H9 (cell line): ENCODE results near the gene JMJD1C. TPM values are rescaled to one million over a fixed set of nuclear protein-coding genes. Genes with fewer than 3 reads are reported as not detected.

ENCODE experiments used
- DNase-seq: peaks from one replicate; pipeline ENCODE4 v3.0.0-alpha.2; 2017
- H2AFZ ChIP-seq: one replicate; pipeline ENCODE4 v1.6.1; 2013; ENCODE audit warnings: mild to moderate bottlenecking, low read length, control low read depth, moderate library complexity
- H2AK5ac ChIP-seq: 2 replicates; pipeline ENCODE4 v1.6.1; 2013; ENCODE audit warnings: low read length, control low read depth, mixed read lengths; ENCODE audit not compliant: insufficient read length
- H2BK120ac ChIP-seq: one replicate; pipeline ENCODE4 v1.6.1; 2013; ENCODE audit warnings: low read depth, mild to moderate bottlenecking, low read length, control low read depth, inconsistent platforms; ENCODE audit not compliant: poor library complexity, severe bottlenecking
- H2BK12ac ChIP-seq: 2 replicates; pipeline ENCODE4 v1.6.1; 2013; ENCODE audit warnings: low read length, control low read depth, mixed read lengths, low read depth; ENCODE audit not compliant: insufficient read length
- H2BK15ac ChIP-seq: 2 replicates; pipeline ENCODE4 v1.6.1; 2013; ENCODE audit warnings: low read depth, low read length, control low read depth
- H2BK20ac ChIP-seq: one replicate; pipeline ENCODE4 v1.6.1; 2013; ENCODE audit warnings: low read depth, mild to moderate bottlenecking, low read length, control low read depth, inconsistent platforms; ENCODE audit not compliant: poor library complexity, severe bottlenecking
- H2BK5ac ChIP-seq: 2 replicates; pipeline ENCODE4 v1.6.1; 2013; ENCODE audit warnings: low read length, control low read depth, mixed read lengths; ENCODE audit not compliant: insufficient read length
- H3K14ac ChIP-seq: 2 replicates; pipeline ENCODE4 v1.6.1; 2013; ENCODE audit warnings: low read length, control low read depth; ENCODE audit not compliant: insufficient read depth
- H3K18ac ChIP-seq: 2 replicates; pipeline ENCODE4 v1.6.1; 2013; ENCODE audit warnings: low read depth, mild to moderate bottlenecking, mixed read lengths, low read length, control low read depth; ENCODE audit not compliant: insufficient read length
- H3K23ac ChIP-seq: 2 replicates; pipeline ENCODE4 v1.6.1; 2013; ENCODE audit warnings: low read length, control low read depth, mixed read lengths, low read depth; ENCODE audit not compliant: insufficient read length
- H3K23me2 ChIP-seq: 2 replicates; pipeline ENCODE4 v1.6.1; 2013; ENCODE audit warnings: low read depth, mild to moderate bottlenecking, mixed read lengths, low read length, control low read depth; ENCODE audit not compliant: insufficient read length, poor library complexity, severe bottlenecking
- H3K27ac ChIP-seq: 2 replicates; pipeline ENCODE4 v1.5.1; 2013; ENCODE audit warnings: low read length, control low read depth, mixed read lengths, low read depth; ENCODE audit not compliant: insufficient read length
- H3K27me3 ChIP-seq: 2 replicates; pipeline ENCODE4 v1.6.1; 2013; ENCODE audit warnings: low read length, control low read depth, inconsistent platforms; ENCODE audit not compliant: insufficient read depth
- H3K4ac ChIP-seq: 2 replicates; pipeline ENCODE4 v1.6.1; 2013; ENCODE audit warnings: low read depth, mild to moderate bottlenecking, control low read depth, inconsistent platforms, low read length, moderate library complexity
- H3K4me1 ChIP-seq: 2 replicates; pipeline ENCODE4 v1.6.1; 2013; ENCODE audit warnings: low read length, control low read depth, inconsistent platforms; ENCODE audit not compliant: insufficient read depth
- H3K4me2 ChIP-seq: 2 replicates; pipeline ENCODE4 v1.6.1; 2013; ENCODE audit warnings: low read length, control low read depth, mixed read lengths; ENCODE audit not compliant: insufficient read length, insufficient read depth
- H3K56ac ChIP-seq: 2 replicates; pipeline ENCODE4 v1.6.1; 2013; ENCODE audit warnings: low read depth, mild to moderate bottlenecking, mixed read lengths, low read length, control low read depth; ENCODE audit not compliant: insufficient read length
- H3K79me1 ChIP-seq: 2 replicates; pipeline ENCODE4 v1.6.1; 2013; ENCODE audit warnings: low read depth, mild to moderate bottlenecking, moderate library complexity, low read length, control low read depth, inconsistent platforms; ENCODE audit not compliant: insufficient read depth, poor library complexity, severe bottlenecking
- H3K79me2 ChIP-seq: 2 replicates; pipeline ENCODE4 v1.6.1; 2013; ENCODE audit warnings: low read length, control low read depth, inconsistent platforms; ENCODE audit not compliant: insufficient read depth
- H3K9ac ChIP-seq: 2 replicates; pipeline ENCODE4 v1.6.1; 2013; ENCODE audit warnings: low read length, control low read depth, mixed read lengths; ENCODE audit not compliant: insufficient read length; ENCODE audit errors: extremely low read depth
- H3K9me3 ChIP-seq: one replicate; pipeline ENCODE4 v1.6.1; 2013; ENCODE audit warnings: low read depth, low read length, inconsistent platforms; ENCODE audit not compliant: control insufficient read depth
- H3T11ph ChIP-seq: one replicate; pipeline ENCODE4 v1.6.1; 2013; ENCODE audit warnings: mild to moderate bottlenecking, low read length, control low read depth, inconsistent platforms
- H4K20me1 ChIP-seq: one replicate; pipeline ENCODE4 v1.6.1; 2013; ENCODE audit not compliant: control insufficient read depth, insufficient read length, insufficient read depth
- H4K5ac ChIP-seq: 2 replicates; pipeline ENCODE4 v1.6.1; 2013; ENCODE audit warnings: low read depth, mild to moderate bottlenecking, mixed read lengths, low read length, control low read depth; ENCODE audit not compliant: insufficient read length
- H4K8ac ChIP-seq: replicated peaks from 2 replicates; pipeline ENCODE4 v1.6.1; 2013; ENCODE audit warnings: low read length, control low read depth, mixed read lengths, low read depth; ENCODE audit not compliant: insufficient read length
- H4K91ac ChIP-seq: 2 replicates; pipeline ENCODE4 v1.6.1; 2013; ENCODE audit warnings: low read depth, mild to moderate bottlenecking, moderate library complexity, mixed read lengths, low read length, control low read depth; ENCODE audit not compliant: insufficient read length
- H3K27ac Mint-ChIP-seq, 3 experiments: 2 replicates in 2 of 3; 3 replicates in 1 of 3; pipeline ENCODE4 v1.8.0; 2020 to 2021; ENCODE audit warnings: mixed read lengths in 3 of 3, mild to moderate bottlenecking in 1 of 3, moderate library complexity in 1 of 3
- H3K27me3 Mint-ChIP-seq: 2 replicates; pipeline ENCODE4 v1.8.0; 2021; ENCODE audit warnings: low read depth, mild to moderate bottlenecking, moderate library complexity, mixed read lengths
- H3K36me3 Mint-ChIP-seq, 3 experiments: 2 replicates in 2 of 3; 3 replicates in 1 of 3; pipeline ENCODE4 v1.8.0; 2020 to 2021; ENCODE audit warnings: low read depth in 3 of 3, mixed read lengths in 3 of 3; ENCODE audit not compliant: insufficient read depth in 1 of 3
- H3K4me1 Mint-ChIP-seq, 2 experiments: 2 replicates each; pipeline ENCODE4 v1.8.0; 2020; ENCODE audit warnings: mixed read lengths in 2 of 2
- H3K4me3 Mint-ChIP-seq, 2 experiments: 2 replicates in 1 of 2; 3 replicates in 1 of 2; pipeline ENCODE4 v1.8.0; 2020 to 2021; ENCODE audit warnings: mild to moderate bottlenecking in 2 of 2, mixed read lengths in 2 of 2, moderate library complexity in 1 of 2
- H3K9me3 Mint-ChIP-seq, 2 experiments: 2 replicates in 1 of 2; 3 replicates in 1 of 2; pipeline ENCODE4 v1.8.0; 2020; ENCODE audit warnings: mild to moderate bottlenecking in 2 of 2, mixed read lengths in 2 of 2, moderate library complexity in 1 of 2
- WGBS: extraction: QIAGEN DNeasy Blood & Tissue Kit; methylation state at CpG from one replicate; pipeline ENCODE4 v1.1.7; 2013; ENCODE audit warnings: missing lambda C conversion rate, low lambda C conversion rate, mixed read lengths; ENCODE audit not compliant: insufficient read length; ENCODE audit errors: extremely low coverage; 5-methylcytosine and 5-hydroxymethylcytosine counted together
- total RNA-seq: library from RNA; stranded (reverse); gene quantifications from 2 replicates; pipeline ENCODE4 v1.2.1, GENCODE V29; 2021
- TF ChIP-seq, protein P1 (sequence below): fragments of 200-600 bp; sonication (generic); conservative IDR thresholded peaks from 3 replicates; pipeline ENCODE4 v1.8.0; 2021; ENCODE audit warnings: antibody characterized with exemption, mild to moderate bottlenecking

The JMJD1C gene
- total RNA-seq, 1 experiment from 2014 or later = 200 TPM

DNA sequence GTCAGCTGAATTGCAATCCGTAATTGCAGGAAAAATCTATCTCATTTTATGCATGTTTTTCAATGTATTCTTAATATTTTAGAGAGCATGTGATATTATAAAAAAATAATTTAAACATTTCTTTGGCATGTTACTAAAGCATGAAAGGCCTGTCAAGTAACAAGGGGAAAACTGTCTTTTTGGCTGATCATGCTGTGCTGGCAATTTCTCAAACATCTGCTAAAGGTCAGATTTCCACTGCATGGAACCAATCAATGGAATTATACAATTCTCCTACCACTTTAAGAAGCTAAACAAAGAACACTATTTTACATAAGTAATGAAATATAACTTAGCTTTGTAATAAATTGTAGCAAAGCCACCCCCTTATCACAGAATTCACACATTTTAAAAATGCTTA lies 49.4 kb downstream of the JMJD1C start:
- no peak overlapping the region for H4K8ac ChIP-seq
- no peak overlapping the region for H3K18ac ChIP-seq
- Mint-ChIP-seq H3K4me3 (no peak overlapping the region), H3K9me3 (no peaks in the 10 kb centered on the region), H3K27me3 (no peaks in the 10 kb centered on the region), H3K27ac (no peak overlapping the region; a peak in 1 of 7 replicates), H3K4me1 (peaks cover 22 to 24% of the 10 kb centered on the region in 2 experiments), H3K36me3 (no peaks in the 10 kb centered on the region; a peak in 1 of 7 replicates)
- H4K20me1 ChIP-seq = no peaks in the 10 kb centered on the region
- H2BK20ac ChIP-seq = no peak overlapping the region
- peaks cover 3% of the 10 kb centered on the region for H3K79me1 ChIP-seq
- H3K27me3 ChIP-seq = no peaks in the 10 kb centered on the region
- H3K23ac ChIP-seq = no peak overlapping the region
- H3K23me2 ChIP-seq = no peaks in the 10 kb centered on the region
- H3K27ac ChIP-seq = no peak overlapping the region
- H2AK5ac ChIP-seq = no peak overlapping the region
- no peak overlapping the region for H3T11ph ChIP-seq
- DNase-seq = no peak
- no CpG with 5 or more reads among the region's 1 CpG for WGBS
- H3K4ac ChIP-seq = no peak overlapping the region
- peaks cover 10% of the 10 kb centered on the region; the same call in 1 of the 2 replicates for H3K79me2 ChIP-seq
- no peak overlapping the region for H2BK15ac ChIP-seq
- no peak overlapping the region for H3K9ac ChIP-seq
- TF ChIP-seq, protein P1, sequence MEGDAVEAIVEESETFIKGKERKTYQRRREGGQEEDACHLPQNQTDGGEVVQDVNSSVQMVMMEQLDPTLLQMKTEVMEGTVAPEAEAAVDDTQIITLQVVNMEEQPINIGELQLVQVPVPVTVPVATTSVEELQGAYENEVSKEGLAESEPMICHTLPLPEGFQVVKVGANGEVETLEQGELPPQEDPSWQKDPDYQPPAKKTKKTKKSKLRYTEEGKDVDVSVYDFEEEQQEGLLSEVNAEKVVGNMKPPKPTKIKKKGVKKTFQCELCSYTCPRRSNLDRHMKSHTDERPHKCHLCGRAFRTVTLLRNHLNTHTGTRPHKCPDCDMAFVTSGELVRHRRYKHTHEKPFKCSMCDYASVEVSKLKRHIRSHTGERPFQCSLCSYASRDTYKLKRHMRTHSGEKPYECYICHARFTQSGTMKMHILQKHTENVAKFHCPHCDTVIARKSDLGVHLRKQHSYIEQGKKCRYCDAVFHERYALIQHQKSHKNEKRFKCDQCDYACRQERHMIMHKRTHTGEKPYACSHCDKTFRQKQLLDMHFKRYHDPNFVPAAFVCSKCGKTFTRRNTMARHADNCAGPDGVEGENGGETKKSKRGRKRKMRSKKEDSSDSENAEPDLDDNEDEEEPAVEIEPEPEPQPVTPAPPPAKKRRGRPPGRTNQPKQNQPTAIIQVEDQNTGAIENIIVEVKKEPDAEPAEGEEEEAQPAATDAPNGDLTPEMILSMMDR = no peak
- H4K91ac ChIP-seq = no peak overlapping the region
- no peak overlapping the region for H3K56ac ChIP-seq
- H3K4me2 ChIP-seq = no peak overlapping the region
- H2BK5ac ChIP-seq = no peak overlapping the region
- no peak overlapping the region for H4K5ac ChIP-seq
- H2AFZ ChIP-seq = no peak overlapping the region
- no peaks in the 10 kb centered on the region for H3K9me3 ChIP-seq
- H3K14ac ChIP-seq = no peak overlapping the region
- no peak overlapping the region for H2BK12ac ChIP-seq
- H2BK120ac ChIP-seq = no peak overlapping the region
- H3K4me1 ChIP-seq = no peaks in the 10 kb centered on the region
